HCT116 (cell line): ENCODE measurements around the gene IL19. TPM values are rescaled to one million over a fixed set of nuclear protein-coding genes. Genes with fewer than 3 reads are reported as not detected.

Experiments used
- ATAC-seq: fragments of 200-7000 bp; cut with Tn5 transposase; 2 replicates; pipeline ENCODE4 v1.9.1; 2020; ENCODE audit warnings: mild to moderate bottlenecking, moderate library complexity
- BruUV-seq: library from RNA; stranded (reverse); fragments of 400-500 nt; replicated peaks from 2 replicates; lab custom pipeline; 2021; lab: Mats Ljungman, UMichigan
- CTCF ChIA-PET: fragments of 300-600 bp; sonication (Branson Sonifier 250); formaldehyde crosslinking; loops from one replicate; lab custom pipeline; 2021; ENCODE audit warnings: antibody characterized with exemption; lab: Charles Lee
- POLR2A ChIA-PET: fragments of 300-600, 350-600 bp; sonication (Branson Sonifier 250); formaldehyde crosslinking; loops from one replicate; lab custom pipeline; 2021; ENCODE audit warnings: antibody characterized with exemption; lab: Charles Lee
- RAD21 ChIA-PET, 2 experiments: fragments of 300-600 bp; sonication (Branson Sonifier 250); formaldehyde crosslinking; loops; one replicate each; lab custom pipeline; 2023; ENCODE audit warnings: low total read pairs in 2 of 2; ENCODE audit not compliant: uncharacterized antibody in 2 of 2, unreplicated experiment in 2 of 2, low non-redundant PET in 1 of 2; lab: Charles Lee
- DNase-seq: peaks from one replicate; pipeline ENCODE4 v3.0.0-alpha.2; 2010; ENCODE audit warnings: low read depth, low spot score
- H2AFZ ChIP-seq: fragments of 200-600 bp; shearing (Covaris generic), sonication (generic); 2 replicates; pipeline ENCODE4 v1.6.1; 2017; ENCODE audit warnings: low read depth, mixed run types, mixed read lengths, antibody characterized with exemption, low read length; ENCODE audit not compliant: poor library complexity, severe bottlenecking
- H3K27ac ChIP-seq: 2 replicates; pipeline ENCODE4 v1.5.1; 2012; ENCODE audit warnings: low read depth, low read length
- H3K27me3 ChIP-seq: fragments of 200-600 bp; sonication (generic); 2 replicates; pipeline ENCODE4 v1.6.1; 2016; ENCODE audit warnings: mixed run types, low read length, mixed read lengths; ENCODE audit not compliant: insufficient read depth
- H3K36me3 ChIP-seq, 2 experiments: fragments of 200-500 bp in 1 of 2; fragments of 200-600 bp in 1 of 2; sonication (Bioruptor generic) in 1 of 2; sonication (generic) in 1 of 2; 2 replicates each; pipeline versions ENCODE4 v1.5.1 to v1.6.1; 2014 to 2016; ENCODE audit warnings: low read length in 2 of 2, inconsistent platforms in 1 of 2, mixed read lengths in 1 of 2, mixed run types in 1 of 2; ENCODE audit not compliant: insufficient read depth in 2 of 2, control insufficient read depth in 1 of 2
- H3K4me1 ChIP-seq, 2 experiments: fragments of 200-600 bp in 1 of 2; sonication (generic) in 1 of 2; 2 replicates each; pipeline versions ENCODE4 v1.5.1 to v1.6.1; 2012 to 2017; ENCODE audit warnings: low read length in 2 of 2, inconsistent platforms in 1 of 2, mild to moderate bottlenecking in 1 of 2, mixed read lengths in 1 of 2, mixed run types in 1 of 2, moderate library complexity in 1 of 2; ENCODE audit not compliant: insufficient read depth in 2 of 2, control insufficient read depth in 1 of 2
- H3K4me2 ChIP-seq: fragments of 200-600 bp; sonication (generic); 2 replicates; pipeline ENCODE4 v1.6.1; 2017; ENCODE audit warnings: mixed run types, low read length, mixed read lengths
- H3K4me3 ChIP-seq, 2 experiments: fragments of 200-600 bp in 1 of 2; sonication (generic) in 1 of 2; replicated peaks in 1 of 2; 2 replicates each; pipeline ENCODE4 v1.5.1; 2011 to 2016; ENCODE audit warnings: low read length in 2 of 2, control low read depth in 1 of 2, low read depth in 1 of 2, mild to moderate bottlenecking in 1 of 2, mixed read lengths in 1 of 2, mixed run types in 1 of 2
- H3K79me2 ChIP-seq: fragments of 200-600 bp; sonication (generic); 2 replicates; pipeline ENCODE4 v1.6.1; 2017; ENCODE audit warnings: mild to moderate bottlenecking, mixed run types, low read length, moderate library complexity, mixed read lengths; ENCODE audit not compliant: insufficient read depth
- H3K9ac ChIP-seq: fragments of 200-600 bp; sonication (generic); 2 replicates; pipeline ENCODE4 v1.6.1; 2016; ENCODE audit warnings: low read length, mixed read lengths
- H3K9me2 ChIP-seq: fragments of 200-600 bp; sonication (generic), shearing (Covaris generic); 2 replicates; pipeline ENCODE4 v1.6.1; 2017; ENCODE audit warnings: mixed run types, mild to moderate bottlenecking, moderate library complexity; ENCODE audit not compliant: insufficient read depth
- H3K9me3 ChIP-seq, 2 experiments: fragments of 200-500 bp in 1 of 2; fragments of 200-600 bp in 1 of 2; sonication (Bioruptor generic) in 1 of 2; sonication (generic) in 1 of 2; 2 replicates each; pipeline ENCODE4 v1.6.1; 2014 to 2017; ENCODE audit warnings: low read length in 2 of 2, mixed read lengths in 2 of 2, inconsistent platforms in 1 of 2, low read depth in 1 of 2, mild to moderate bottlenecking in 1 of 2, mixed run types in 1 of 2, moderate library complexity in 1 of 2; ENCODE audit not compliant: control insufficient read depth in 1 of 2, insufficient read depth in 1 of 2
- H4K20me1 ChIP-seq: fragments of 200-600 bp; sonication (generic), shearing (Covaris generic); 2 replicates; pipeline ENCODE4 v1.6.1; 2017; ENCODE audit warnings: mixed run types, mild to moderate bottlenecking, moderate library complexity; ENCODE audit not compliant: insufficient read depth
- ATF3 ChIP-seq: IDR thresholded peaks from 2 replicates; pipeline ENCODE4 v1.6.1; 2012
- CBX3 ChIP-seq: IDR thresholded peaks from 2 replicates; pipeline ENCODE4 v1.6.1; 2012; ENCODE audit warnings: low read depth
- CEBPB ChIP-seq: IDR thresholded peaks from 2 replicates; pipeline ENCODE4 v1.6.1; 2012; ENCODE audit warnings: low read depth
- EGR1 ChIP-seq: IDR thresholded peaks from 2 replicates; pipeline ENCODE4 v1.6.1; 2012; ENCODE audit warnings: low read depth
- ELF1 ChIP-seq: IDR thresholded peaks from 2 replicates; pipeline ENCODE4 v1.6.1; 2012; ENCODE audit warnings: low read depth, borderline replicate concordance
- EZH2phosphoT487 ChIP-seq: fragments of 200-600 bp; IDR thresholded peaks from 2 replicates; pipeline ENCODE4 v1.6.1; 2018; ENCODE audit warnings: antibody characterized with exemption, borderline replicate concordance
- FOSL1 ChIP-seq: IDR thresholded peaks from 2 replicates; pipeline ENCODE4 v1.6.1; 2012; ENCODE audit warnings: low read depth
- JUND ChIP-seq: IDR thresholded peaks from 2 replicates; pipeline ENCODE4 v1.6.1; 2012
- POLR2A ChIP-seq: IDR thresholded peaks from 2 replicates; pipeline ENCODE4 v1.7.0; 2011; ENCODE audit warnings: borderline replicate concordance; ENCODE audit not compliant: insufficient read depth, insufficient read length; ENCODE audit errors: extremely low read depth
- POLR2AphosphoS5 ChIP-seq: IDR thresholded peaks from 2 replicates; pipeline ENCODE4 v1.6.1; 2011; ENCODE audit warnings: mild to moderate bottlenecking, low read depth, low read length, moderate library complexity
- RAD21 ChIP-seq: IDR thresholded peaks from 2 replicates; pipeline ENCODE4 v1.6.1; 2012; ENCODE audit warnings: low read depth, mild to moderate bottlenecking
- REST ChIP-seq: IDR thresholded peaks from 2 replicates; pipeline ENCODE4 v1.6.1; 2012; ENCODE audit warnings: low read depth
- SRF ChIP-seq: IDR thresholded peaks from 2 replicates; pipeline ENCODE4 v1.6.1; 2012; ENCODE audit warnings: low read depth
- TCF7L2 ChIP-seq: IDR thresholded peaks from 2 replicates; pipeline ENCODE4 v1.7.0; 2011; ENCODE audit warnings: borderline replicate concordance, inconsistent platforms; ENCODE audit not compliant: insufficient read depth, insufficient read length; ENCODE audit errors: extremely low read depth
- YY1 ChIP-seq: IDR thresholded peaks from 2 replicates; pipeline ENCODE4 v1.6.1; 2011; ENCODE audit warnings: low read length, low read depth, moderate library complexity, mild to moderate bottlenecking; ENCODE audit not compliant: insufficient replicate concordance; ENCODE audit errors: extremely low read depth
- ZBTB33 ChIP-seq: IDR thresholded peaks from 2 replicates; pipeline ENCODE4 v1.6.1; 2011; ENCODE audit warnings: mild to moderate bottlenecking, low read length, moderate library complexity; ENCODE audit not compliant: insufficient replicate concordance; ENCODE audit errors: extremely low read depth
- ZFX ChIP-seq: fragments of 450-650 bp; IDR thresholded peaks from 2 replicates; pipeline ENCODE4 v1.6.1; 2017
- ZNF274 ChIP-seq: fragments of 200-500 bp; sonication (Bioruptor generic); IDR thresholded peaks from 2 replicates; pipeline ENCODE4 v1.6.1; 2014; ENCODE audit warnings: mild to moderate bottlenecking, low read depth, low read length, inconsistent platforms
- intact Hi-C: fragments of 100-400 bp; cut with micrococcal nuclease; formaldehyde crosslinking; loops from 2 replicates; pipeline ENCODE4 v1.10.0; 2022
- total RNA-seq: library from RNA; stranded (reverse); gene quantifications from one replicate; pipeline ENCODE4 v1.2.1, GENCODE V29; 2021; ENCODE audit not compliant: unreplicated experiment

IL19 gene
- total RNA-seq, 1 experiment from 2014 or later: not detected

GRCh38 chr1:206832352-206832880 is 61.8 kb downstream of the IL19 start:
- Histone ChIP-seq H3K79me2 (no peaks in the 10 kb centered on the region), H3K9ac (no peak overlapping the region), H3K27me3 (peaks cover 42% of the 10 kb centered on the region), H3K27ac (no peak overlapping the region), H3K4me3 (no peak overlapping the region), H2AFZ (no peak overlapping the region), H3K36me3 (no peaks in the 10 kb centered on the region), H3K4me2 (no peak overlapping the region), H3K9me3 (no peaks in the 10 kb centered on the region), H3K9me2 (no peaks in the 10 kb centered on the region), H4K20me1 (no peaks in the 10 kb centered on the region), H3K4me1 (no peaks in the 10 kb centered on the region)
- POLR2A ChIA-PET: no interaction called here
- CTCF ChIA-PET: interaction anchor here (1.4 to 2.0 kb wide), 2 partner anchors 80 to 149 kb away, joined by 4 to 5 read pairs; no protein-coding TSS in a partner anchor
- no TSS peak for BruUV-seq
- no peak for DNase-seq
- ATAC-seq: no peak
- TF ChIP-seq ZNF274 (no peak), EZH2phosphoT487 (no peak), ELF1 (no peak), ZBTB33 (no peak), ZFX (no peak), CBX3 (no peak), REST (no peak), TCF7L2 (no peak), RAD21 (no peak), POLR2A (no peak), CEBPB (no peak), SRF (no peak), POLR2AphosphoS5 (no peak), ATF3 (no peak), EGR1 (no peak), FOSL1 (no peak), YY1 (no peak), JUND (no peak)
- RAD21 ChIA-PET: no interaction called here
- intact Hi-C loops: no loop called here
